HFFc6 (cell line): Measurements from ENCODE around the gene EIF4A3. TPM values are rescaled to one million over a fixed set of nuclear protein-coding genes. Genes with fewer than 3 reads are reported as not detected.

Source experiments
- DNase-seq: peaks from one replicate; pipeline ENCODE4 v3.0.0-alpha.2; 2018
- H3K27ac Mint-ChIP-seq: 2 replicates; pipeline ENCODE4 v1.8.0; 2020; ENCODE audit warnings: mild to moderate bottlenecking, mixed read lengths
- H3K27me3 Mint-ChIP-seq: 2 replicates; pipeline ENCODE4 v1.8.0; 2021; ENCODE audit warnings: mild to moderate bottlenecking, moderate library complexity, mixed read lengths; ENCODE audit not compliant: insufficient read depth
- H3K36me3 Mint-ChIP-seq: 2 replicates; pipeline ENCODE4 v1.8.0; 2021; ENCODE audit warnings: low read depth, mixed read lengths
- H3K4me1 Mint-ChIP-seq: 2 replicates; pipeline ENCODE4 v1.8.0; 2020; ENCODE audit warnings: low read depth, mixed read lengths
- H3K4me3 Mint-ChIP-seq: 2 replicates; pipeline ENCODE4 v1.8.0; 2020; ENCODE audit warnings: mild to moderate bottlenecking, moderate library complexity, mixed read lengths
- H3K9me3 Mint-ChIP-seq: 2 replicates; pipeline ENCODE4 v1.8.0; 2020; ENCODE audit warnings: mild to moderate bottlenecking, mixed read lengths
- total RNA-seq, 6 experiments: library from RNA; stranded (reverse); fragmentation: NEBNext Ultra II Directional; extraction: Animal tissue kit (Norgen Biotek cat#: 25700); gene quantifications; 2 replicates in 1 of 6; 3 replicates in 5 of 6; pipeline ENCODE4 v1.2.3, GENCODE V29; 2021
- TF ChIP-seq, protein P1 (sequence below): fragments of 200-600 bp; sonication (generic); IDR thresholded peaks from 2 replicates; pipeline ENCODE4 v1.5.0; 2021; ENCODE audit warnings: antibody characterized with exemption, mild to moderate bottlenecking

The EIF4A3 gene
- total RNA-seq, 6 experiments from 2014 or later: 80.8 to 99.8 (median 88.4) TPM

DNA sequence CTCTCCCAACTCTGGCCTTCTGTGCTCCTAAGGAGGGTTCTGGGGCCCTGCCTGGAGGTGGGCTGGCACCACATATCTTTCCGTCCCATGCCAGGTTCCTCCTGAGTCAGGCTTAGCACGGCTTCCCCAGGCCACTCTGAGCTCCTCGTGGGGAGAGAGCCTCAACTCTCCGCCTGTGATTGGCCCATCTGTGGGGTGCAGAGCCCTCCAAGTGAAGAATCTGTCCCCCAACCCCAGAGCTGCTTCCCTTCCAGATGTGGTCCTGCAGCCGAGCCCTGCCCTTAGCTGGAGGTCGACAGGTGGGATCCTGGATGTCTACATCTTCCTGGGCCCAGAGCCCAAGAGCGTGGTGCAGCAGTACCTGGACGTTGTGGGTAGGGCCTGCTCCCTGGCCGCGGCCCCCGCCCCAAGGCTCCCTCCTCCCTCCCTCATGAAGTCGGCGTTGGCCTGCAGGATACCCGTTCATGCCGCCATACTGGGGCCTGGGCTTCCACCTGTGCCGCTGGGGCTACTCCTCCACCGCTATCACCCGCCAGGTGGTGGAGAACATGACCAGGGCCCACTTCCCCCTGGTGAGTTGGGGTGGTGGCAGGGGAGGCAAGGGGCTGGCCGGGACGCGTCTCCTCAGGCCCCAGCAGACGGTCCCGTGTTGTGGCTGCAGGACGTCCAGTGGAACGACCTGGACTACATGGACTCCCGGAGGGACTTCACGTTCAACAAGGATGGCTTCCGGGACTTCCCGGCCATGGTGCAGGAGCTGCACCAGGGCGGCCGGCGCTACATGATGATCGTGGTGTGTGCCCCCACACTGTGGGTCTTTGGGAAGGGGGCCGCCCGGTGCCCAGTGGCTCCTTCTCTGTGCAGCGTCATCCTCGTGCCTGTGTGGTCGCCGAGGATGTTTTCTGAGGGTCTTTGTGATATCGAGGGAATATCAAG is 38.6 kb downstream of the EIF4A3 start:
- DNase-seq: no peak
- TF ChIP-seq, protein P1, sequence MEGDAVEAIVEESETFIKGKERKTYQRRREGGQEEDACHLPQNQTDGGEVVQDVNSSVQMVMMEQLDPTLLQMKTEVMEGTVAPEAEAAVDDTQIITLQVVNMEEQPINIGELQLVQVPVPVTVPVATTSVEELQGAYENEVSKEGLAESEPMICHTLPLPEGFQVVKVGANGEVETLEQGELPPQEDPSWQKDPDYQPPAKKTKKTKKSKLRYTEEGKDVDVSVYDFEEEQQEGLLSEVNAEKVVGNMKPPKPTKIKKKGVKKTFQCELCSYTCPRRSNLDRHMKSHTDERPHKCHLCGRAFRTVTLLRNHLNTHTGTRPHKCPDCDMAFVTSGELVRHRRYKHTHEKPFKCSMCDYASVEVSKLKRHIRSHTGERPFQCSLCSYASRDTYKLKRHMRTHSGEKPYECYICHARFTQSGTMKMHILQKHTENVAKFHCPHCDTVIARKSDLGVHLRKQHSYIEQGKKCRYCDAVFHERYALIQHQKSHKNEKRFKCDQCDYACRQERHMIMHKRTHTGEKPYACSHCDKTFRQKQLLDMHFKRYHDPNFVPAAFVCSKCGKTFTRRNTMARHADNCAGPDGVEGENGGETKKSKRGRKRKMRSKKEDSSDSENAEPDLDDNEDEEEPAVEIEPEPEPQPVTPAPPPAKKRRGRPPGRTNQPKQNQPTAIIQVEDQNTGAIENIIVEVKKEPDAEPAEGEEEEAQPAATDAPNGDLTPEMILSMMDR: no peak
- Mint-ChIP-seq H3K9me3 (no peaks in the 10 kb centered on the region), H3K4me1 (no peaks in the 10 kb centered on the region), H3K27ac (no peak overlapping the region), H3K27me3 (no peaks in the 10 kb centered on the region; the same call in none of the 2 replicates), H3K36me3 (no peaks in the 10 kb centered on the region), H3K4me3 (no peak overlapping the region)

DNA sequence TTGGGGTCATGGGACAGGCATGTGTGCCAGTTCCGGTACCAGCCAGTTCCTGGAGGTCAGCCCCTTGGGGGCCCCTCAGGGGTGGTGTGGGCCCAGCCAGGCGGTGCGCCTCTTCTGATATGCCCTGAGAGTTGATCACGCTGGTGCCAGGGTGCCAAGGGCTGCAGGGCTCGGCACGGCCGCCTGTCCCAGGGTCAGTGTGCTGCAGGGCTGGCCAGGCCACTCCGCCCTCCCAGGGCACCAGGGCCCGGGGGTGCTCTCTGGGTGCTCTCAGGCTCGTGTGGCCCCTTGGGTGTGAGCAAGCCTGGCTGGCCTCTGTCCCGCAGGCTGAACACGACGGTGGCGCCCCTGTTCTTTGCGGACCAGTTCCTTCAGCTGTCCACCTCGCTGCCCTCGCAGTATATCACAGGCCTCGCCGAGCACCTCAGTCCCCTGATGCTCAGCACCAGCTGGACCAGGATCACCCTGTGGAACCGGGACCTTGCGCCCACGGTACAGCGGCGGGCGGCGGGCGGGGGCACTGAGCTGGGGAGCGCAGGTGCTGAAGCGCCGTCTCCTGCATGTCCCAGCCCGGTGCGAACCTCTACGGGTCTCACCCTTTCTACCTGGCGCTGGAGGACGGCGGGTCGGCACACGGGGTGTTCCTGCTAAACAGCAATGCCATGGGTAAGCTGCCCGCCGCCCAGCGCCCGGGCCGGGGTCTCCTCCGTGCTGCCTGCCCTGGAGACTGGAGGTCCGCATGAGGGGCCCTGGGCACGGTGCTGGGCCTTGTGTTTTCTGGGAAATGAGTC is 39.5 kb downstream of the EIF4A3 start:
- TF ChIP-seq, protein P1: no peak
- H3K4me1 Mint-ChIP-seq: peaks cover 4% of the 10 kb centered on the region
- no peak overlapping the region for H3K27ac Mint-ChIP-seq
- no peaks in the 10 kb centered on the region for H3K9me3 Mint-ChIP-seq
- H3K36me3 Mint-ChIP-seq: no peaks in the 10 kb centered on the region
- no peak for DNase-seq
- no peaks in the 10 kb centered on the region; the same call in none of the 2 replicates for H3K27me3 Mint-ChIP-seq
- no peak overlapping the region for H3K4me3 Mint-ChIP-seq

DNA sequence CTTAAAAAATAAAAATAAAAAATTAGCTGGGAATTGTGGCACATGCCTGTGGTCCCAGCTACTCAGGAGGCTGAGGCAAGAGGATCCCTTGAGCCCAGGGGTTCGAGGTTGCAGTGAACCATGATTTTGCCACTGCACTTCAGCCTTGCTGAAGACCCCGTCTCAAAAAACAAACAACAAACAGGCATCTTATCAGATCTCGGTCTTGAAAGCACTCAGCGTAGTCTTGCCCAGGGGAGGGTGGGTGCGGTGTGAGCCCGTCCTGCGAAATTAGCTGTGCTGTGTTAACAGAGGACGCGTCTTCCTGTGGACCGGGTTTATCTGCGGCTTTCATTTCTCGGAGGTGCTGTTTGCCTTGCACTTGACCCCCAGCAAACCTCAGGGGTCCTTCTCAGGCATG is 40.2 kb downstream of the EIF4A3 start:
- H3K36me3 Mint-ChIP-seq: no peaks in the 10 kb centered on the region
- no peak for DNase-seq
- H3K27ac Mint-ChIP-seq: no peak overlapping the region
- H3K4me3 Mint-ChIP-seq: no peak overlapping the region
- TF ChIP-seq, protein P1: no peak
- H3K9me3 Mint-ChIP-seq: no peaks in the 10 kb centered on the region
- no peaks in the 10 kb centered on the region; the same call in none of the 2 replicates for H3K27me3 Mint-ChIP-seq
- peaks cover 11% of the 10 kb centered on the region for H3K4me1 Mint-ChIP-seq

DNA sequence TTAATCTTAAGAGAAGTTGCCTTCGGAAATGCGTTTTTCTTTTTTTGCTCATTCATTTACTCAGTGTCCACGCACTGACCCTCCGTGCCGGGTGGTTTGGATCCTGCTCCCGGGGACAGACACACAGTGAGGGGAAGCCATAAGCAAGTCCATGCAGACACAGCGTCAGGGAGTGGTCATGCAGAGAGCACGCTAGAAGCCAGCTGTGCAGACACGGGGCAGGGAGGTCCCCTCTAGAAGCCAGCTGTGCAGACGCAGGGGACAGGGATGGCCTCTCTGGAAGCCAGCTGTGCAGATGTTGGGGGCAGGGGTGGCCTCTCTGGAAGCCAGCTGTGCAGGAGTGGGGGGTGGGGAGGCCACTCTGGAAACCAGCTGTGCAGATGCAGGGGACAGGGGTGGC is 40.8 kb downstream of the EIF4A3 start:
- no peak overlapping the region for H3K27ac Mint-ChIP-seq
- H3K27me3 Mint-ChIP-seq: no peaks in the 10 kb centered on the region; the same call in 1 of the 2 replicates
- H3K4me3 Mint-ChIP-seq: no peak overlapping the region
- no peak for DNase-seq
- TF ChIP-seq, protein P1: no peak
- no peaks in the 10 kb centered on the region for H3K9me3 Mint-ChIP-seq
- H3K4me1 Mint-ChIP-seq: peaks cover 11% of the 10 kb centered on the region
- no peaks in the 10 kb centered on the region for H3K36me3 Mint-ChIP-seq

DNA sequence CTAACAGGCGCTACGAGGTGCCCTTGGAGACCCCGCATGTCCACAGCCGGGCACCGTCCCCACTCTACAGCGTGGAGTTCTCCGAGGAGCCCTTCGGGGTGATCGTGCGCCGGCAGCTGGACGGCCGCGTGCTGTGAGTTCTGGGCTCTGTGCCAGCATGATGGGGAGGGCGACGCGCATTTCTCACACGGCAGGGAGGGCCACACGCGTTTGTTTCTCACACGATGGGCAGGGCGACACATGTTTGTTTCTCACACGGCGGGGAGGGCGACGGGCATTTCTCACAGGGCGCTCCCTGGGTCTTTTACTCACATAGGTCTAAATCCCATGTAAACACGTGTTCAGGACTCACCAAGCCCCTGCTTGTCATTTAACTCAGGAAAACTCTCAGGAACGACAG is 41.2 kb downstream of the EIF4A3 start:
- DNase-seq: no peak
- TF ChIP-seq, protein P1: no peak
- H3K4me3 Mint-ChIP-seq: no peak overlapping the region
- no peaks in the 10 kb centered on the region; the same call in 1 of the 2 replicates for H3K27me3 Mint-ChIP-seq
- H3K4me1 Mint-ChIP-seq: peaks cover 14% of the 10 kb centered on the region
- H3K36me3 Mint-ChIP-seq: no peaks in the 10 kb centered on the region
- no peak overlapping the region for H3K27ac Mint-ChIP-seq
- H3K9me3 Mint-ChIP-seq: no peaks in the 10 kb centered on the region
